Motor neuron (in vitro differentiated cells): ENCODE results near the gene C3orf18. TPM values are rescaled to one million over a fixed set of nuclear protein-coding genes. Genes with fewer than 3 reads are reported as not detected.
"Not testable (repeated sequence)": the region's sequence is repeated elsewhere in the genome, so short reads cannot be mapped to it uniquely, and the experiment has no call there.

ENCODE experiments used
- ATAC-seq, 8 experiments: fragments of 200-7000 bp; cut with Tn5 transposase; replicated peaks in 6 of 8; 2 replicates each; pipeline ENCODE4 v1.8.0; 2021; ENCODE audit warnings: mild to moderate bottlenecking in 8 of 8, moderate library complexity in 8 of 8
- H3K27ac ChIP-seq, 2 donors: fragments of 250-450 bp; sonication (Bioruptor Pico); 2 replicates each; pipeline ENCODE4 v1.9.0; 2021; ENCODE audit warnings: antibody characterized with exemption in 2 of 2, mild to moderate bottlenecking in 2 of 2, moderate library complexity in 1 of 2
- H3K4me1 ChIP-seq, 2 donors: fragments of 250-450 bp; sonication (Bioruptor Pico); replicated peaks in 1 of 2; 2 replicates each; pipeline ENCODE4 v1.6.1; 2021; ENCODE audit warnings: antibody characterized with exemption in 2 of 2, mild to moderate bottlenecking in 2 of 2, moderate library complexity in 1 of 2
- H3K4me3 ChIP-seq, 5 donors: fragments of 250-450 bp; sonication (Bioruptor Pico); 2 replicates each; pipeline ENCODE4 v1.9.0; 2021; ENCODE audit warnings: antibody characterized with exemption in 5 of 5, mild to moderate bottlenecking in 5 of 5, moderate library complexity in 4 of 5
- WGBS, 10 experiments: fragments of 450-650 bp; shearing (Covaris generic); methylation state at CpG; one replicate each; pipeline ENCODE4 v1.0.0; 2022; 5-methylcytosine and 5-hydroxymethylcytosine counted together
- in situ Hi-C, 9 experiments: fragments of 400-800 bp; cut with MboI; loops; one replicate each; pipeline ENCODE4 v1.15.0; 2021; ENCODE audit warnings: low sequenced_read_pairs in 9 of 9, low pct_unique_long_range_greater_than_20kb in 2 of 9; ENCODE audit not compliant: unreplicated experiment in 9 of 9
- total RNA-seq, 8 experiments: library from RNA; unstranded; fragments of 300-600 nt; gene quantifications; 2 replicates each; pipeline versions ENCODE4 v1.2.3 to v1.2.4, GENCODE V29; 2022

C3orf18 gene
- total RNA-seq, 8 experiments from 2014 or later = 7.4 to 12.3 (median 10.7) TPM

DNA sequence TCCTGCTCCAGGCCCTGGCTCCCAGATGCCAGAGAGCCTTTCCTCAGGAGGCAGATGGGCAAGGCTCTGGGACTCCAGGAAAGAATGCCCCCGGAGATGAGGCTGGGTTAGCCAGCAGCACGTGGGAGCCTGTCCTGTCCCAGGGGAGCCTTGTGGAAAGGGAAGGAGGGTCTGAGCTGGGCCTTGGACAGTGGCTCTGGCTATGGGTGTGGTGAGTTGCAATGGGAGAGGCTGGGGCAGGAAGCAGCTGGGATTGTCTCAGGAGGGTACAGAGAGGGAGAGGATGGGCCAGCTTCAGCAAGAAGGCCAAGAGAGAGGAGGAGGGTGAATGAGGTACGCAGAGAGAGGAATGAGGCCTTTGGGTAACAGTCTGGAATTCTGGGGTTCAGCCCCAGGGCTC is 46.7 kb downstream of the C3orf18 start:
- WGBS, 10 experiments = 57 to 100% (median 70%) methylated on average over 1 to 3 of the region's 3 CpGs; no CpG with 5 or more reads in 6 of the 10 experiments
- ATAC-seq = peak in 2 of 8 experiments; percentile 4 to 22
- Histone ChIP-seq H3K4me1 (peaks cover 84 to 89% of the 10 kb centered on the region in 2 donors), H3K27ac (no peak overlapping the region), H3K4me3 (no peak overlapping the region)
- in situ Hi-C loops = no loop called here

DNA sequence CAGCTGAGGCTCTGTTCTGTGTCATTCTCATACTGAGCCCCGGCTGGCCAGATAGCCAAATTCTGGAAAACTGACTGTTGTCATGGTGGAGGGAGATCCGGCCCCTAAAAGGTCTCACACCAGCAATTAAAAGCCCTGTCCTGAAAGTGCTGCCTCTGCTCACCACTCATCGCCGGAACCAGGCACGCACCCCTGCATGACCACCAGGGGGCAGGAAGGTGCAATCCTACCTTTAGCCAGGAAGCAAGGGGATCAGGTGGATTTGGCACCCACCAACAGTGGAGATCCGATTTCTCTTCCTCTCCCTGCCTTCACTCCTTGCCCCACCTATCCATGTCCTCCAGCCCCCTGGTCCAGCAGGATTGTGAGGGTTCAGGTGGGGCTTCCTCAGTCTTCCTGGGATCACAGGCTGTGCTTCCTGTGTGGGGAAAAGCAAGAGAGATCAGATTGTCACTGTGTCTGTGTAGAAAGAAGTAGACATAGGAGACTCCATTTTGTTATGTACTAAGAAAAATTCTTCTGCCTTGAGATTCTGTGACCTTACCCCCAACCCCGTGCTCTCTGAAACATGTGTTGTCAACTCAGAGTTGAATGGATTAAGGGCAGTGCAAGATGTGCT is 48.0 kb downstream of the C3orf18 start:
- H3K4me3 ChIP-seq = no peak overlapping the region
- peaks cover 84 to 89% of the 10 kb centered on the region in 2 donors for H3K4me1 ChIP-seq
- in situ Hi-C loops = no loop called here
- ATAC-seq = peak in 3 of 8 experiments; percentile 10 to 47 (median 22)
- no peak overlapping the region for H3K27ac ChIP-seq
- WGBS, 10 experiments = 0 to 40% (median 18%) methylated on average over 1 to 5 of the region's 7 CpGs; no CpG with 5 or more reads in 3 of the 10 experiments

DNA sequence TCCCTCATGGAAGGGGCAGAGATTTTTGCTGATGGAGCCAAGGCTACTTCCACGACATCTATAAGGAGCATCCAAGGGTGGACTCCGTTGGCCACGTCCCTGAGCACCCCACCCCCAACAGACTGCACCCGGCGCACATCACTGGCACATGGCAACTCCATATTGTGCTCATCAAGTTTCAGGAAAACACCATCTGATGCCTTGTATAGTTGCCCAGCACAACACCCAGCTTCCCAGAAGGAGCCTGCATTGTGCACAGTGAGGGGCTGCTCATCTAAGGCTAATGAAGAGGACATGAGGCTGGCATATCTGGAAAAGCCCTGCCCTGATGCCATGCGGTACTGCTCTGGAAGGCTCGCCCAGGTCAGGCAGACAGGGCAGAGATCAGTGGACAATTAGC is 49.1 kb downstream of the C3orf18 start:
- no peak for ATAC-seq

DNA sequence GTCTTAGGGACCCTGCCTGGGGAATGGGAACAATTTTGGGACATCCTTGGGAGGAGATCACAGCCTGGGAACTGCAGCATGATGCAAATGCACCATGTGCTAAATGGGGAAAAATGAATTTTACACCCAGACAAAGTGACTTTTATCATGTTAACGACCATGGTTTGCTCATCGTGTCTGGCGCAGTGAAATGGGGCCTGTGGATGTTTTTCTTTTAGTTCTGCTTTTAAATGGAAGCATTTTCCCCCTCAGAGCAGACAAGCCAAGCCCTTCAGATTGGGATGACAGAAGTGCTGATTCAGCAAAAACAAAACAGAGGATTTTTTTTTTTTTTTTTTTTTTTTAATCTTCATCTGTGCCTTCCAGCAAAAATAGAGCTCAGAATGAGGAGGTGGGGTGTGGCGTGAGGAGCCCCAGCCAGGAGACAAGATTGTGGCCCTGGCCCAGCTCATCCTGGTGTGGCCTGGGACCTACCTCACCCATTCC is 49.8 kb downstream of the C3orf18 start:
- WGBS, 10 experiments = 30 to 93% (median 60%) methylated on average over 1 to 4 of the region's 4 CpGs; no CpG with 5 or more reads in 3 of the 10 experiments
- in situ Hi-C loops = no loop called here
- Histone ChIP-seq H3K4me1 (peaks cover 78 to 82% of the 10 kb centered on the region in 2 donors), H3K27ac (peak overlapping the region in 1 of 2 donors; percentile 9), H3K4me3 (no peak overlapping the region)
- ATAC-seq = no peak

More for the DNA sequence above, 49.1 kb downstream of the C3orf18 start:
- Histone ChIP-seq H3K4me3 (no peak overlapping the region), H3K4me1 (peaks cover 84 to 89% of the 10 kb centered on the region in 2 donors), H3K27ac (no peak overlapping the region)
- in situ Hi-C loops = no loop called here
- 17 to 100% (median 90%) methylated on average over 1 to 7 of the region's 7 CpGs; no CpG with 5 or more reads in 4 of the 10 experiments for WGBS, 10 experiments

DNA sequence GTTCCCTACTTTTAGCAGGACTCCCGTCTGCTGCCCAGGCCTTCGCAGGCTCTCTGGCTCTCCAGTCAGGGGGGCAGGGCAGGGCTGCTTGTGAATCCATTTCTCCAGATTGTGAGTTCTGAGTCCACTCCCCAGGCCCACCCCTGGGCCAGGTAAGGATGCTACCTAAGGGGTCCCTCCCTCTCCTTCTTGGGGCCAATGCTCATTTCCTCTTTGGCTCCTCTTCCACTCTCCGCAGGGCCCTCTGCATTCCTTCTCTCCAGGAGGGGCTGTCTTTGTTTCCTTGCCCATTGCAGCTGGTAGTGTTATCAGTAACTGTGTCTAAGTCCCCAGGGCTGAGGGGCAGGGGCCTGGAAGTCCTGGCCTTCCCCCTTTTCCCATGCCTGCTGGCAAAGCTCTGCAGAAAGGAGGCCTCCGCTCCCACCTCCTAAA is 51.1 kb downstream of the C3orf18 start:
- peak; percentile 3 to 50 (median 42) for ATAC-seq

GRCh38 chr3:50515565-50516439 is 51.7 kb downstream of the C3orf18 start:
- H3K27ac ChIP-seq = peak overlapping the region; percentile 37 to 68
- peak; percentile 67 to 93 (median 90) for ATAC-seq
- in situ Hi-C loops = no loop called here
- 0 to 40% (median 0%) methylated on average over 1 to 7 of the region's 22 CpGs; no CpG with 5 or more reads in 3 of the 10 experiments for WGBS, 10 experiments
- peaks cover 58 to 63% of the 10 kb centered on the region in 2 donors for H3K4me1 ChIP-seq
- peak overlapping the region in 3 of 5 donors; percentile 3 to 10 (median 4) for H3K4me3 ChIP-seq

More for the DNA sequence above, 51.1 kb downstream of the C3orf18 start:
- Histone ChIP-seq H3K27ac (peak overlapping the region; percentile 37 to 68), H3K4me1 (peaks cover 65 to 69% of the 10 kb centered on the region in 2 donors), H3K4me3 (peak overlapping the region in 1 of 5 donors; percentile 10)
- WGBS, 10 experiments = 58 to 100% (median 83%) methylated on average over 1 to 2 of the region's 4 CpGs; no CpG with 5 or more reads in 7 of the 10 experiments
- in situ Hi-C loops = no loop called here

GRCh38 chr3:50512908-50513307 is 54.6 kb downstream of the C3orf18 start:
- H3K4me3 ChIP-seq, H3K27ac ChIP-seq, in situ Hi-C loops, ATAC-seq: not testable (repeated sequence)
- peaks cover 36 to 40% of the 10 kb centered on the region in 2 donors for H3K4me1 ChIP-seq
- WGBS, 10 experiments = 73 to 100% (median 80%) methylated on average over 1 to 3 of the region's 8 CpGs; no CpG with 5 or more reads in 5 of the 10 experiments

DNA sequence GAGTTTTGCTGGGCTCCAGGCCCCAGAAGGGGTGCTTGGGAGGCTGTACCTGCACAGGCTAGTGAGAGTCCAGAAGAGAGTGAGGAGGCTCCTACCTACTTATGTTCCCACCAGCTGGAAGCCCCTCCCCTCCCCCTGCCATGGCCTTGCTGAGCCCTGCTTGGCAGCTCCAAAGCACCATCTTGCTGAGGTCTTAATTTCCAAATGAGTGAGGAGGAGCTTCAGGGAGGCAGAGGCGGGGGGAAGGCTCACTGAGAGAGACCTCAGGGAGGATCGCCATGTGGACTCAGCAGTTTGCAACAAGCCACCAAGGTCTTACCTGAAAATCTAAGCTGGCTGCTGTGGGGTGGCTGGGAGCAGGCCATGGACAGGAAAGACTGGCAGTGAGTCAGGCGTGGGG is 55.4 kb downstream of the C3orf18 start:
- in situ Hi-C loops = no loop called here
- no peak for ATAC-seq
- Histone ChIP-seq H3K27ac (no peak overlapping the region), H3K4me3 (no peak overlapping the region), H3K4me1 (peaks cover 28 to 32% of the 10 kb centered on the region in 2 donors)
- WGBS, 10 experiments = 33 to 100% (median 100%) methylated on average over 1 to 2 of the region's 3 CpGs; no CpG with 5 or more reads in 5 of the 10 experiments

DNA sequence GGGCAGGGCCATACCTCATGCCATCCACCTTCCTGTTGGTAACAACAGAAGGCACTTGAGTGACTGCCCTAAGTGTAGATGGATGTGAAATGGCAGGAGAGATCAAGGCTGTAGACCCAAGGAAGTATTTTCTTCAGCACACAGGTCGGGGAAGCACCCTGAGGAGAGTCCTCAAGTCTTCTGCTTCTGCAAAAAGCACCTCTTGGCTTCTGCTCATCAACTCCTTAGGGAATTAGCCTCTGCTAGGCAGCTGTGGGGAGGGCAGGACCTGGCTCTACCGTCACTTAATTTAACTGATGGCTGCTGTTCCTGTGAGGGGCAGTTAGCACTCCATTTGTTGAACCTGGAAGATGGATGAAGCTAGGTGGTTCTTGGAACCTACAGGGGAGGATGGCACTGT is 57.2 kb downstream of the C3orf18 start:
- H3K27ac ChIP-seq = no peak overlapping the region
- in situ Hi-C loops = no loop called here
- ATAC-seq = no peak
- WGBS, 10 experiments = 40 to 83% (median 60%) methylated on average over 1 to 2 of the region's 2 CpGs; no CpG with 5 or more reads in 7 of the 10 experiments
- peaks cover 11 to 14% of the 10 kb centered on the region in 2 donors for H3K4me1 ChIP-seq
- no peak overlapping the region for H3K4me3 ChIP-seq

DNA sequence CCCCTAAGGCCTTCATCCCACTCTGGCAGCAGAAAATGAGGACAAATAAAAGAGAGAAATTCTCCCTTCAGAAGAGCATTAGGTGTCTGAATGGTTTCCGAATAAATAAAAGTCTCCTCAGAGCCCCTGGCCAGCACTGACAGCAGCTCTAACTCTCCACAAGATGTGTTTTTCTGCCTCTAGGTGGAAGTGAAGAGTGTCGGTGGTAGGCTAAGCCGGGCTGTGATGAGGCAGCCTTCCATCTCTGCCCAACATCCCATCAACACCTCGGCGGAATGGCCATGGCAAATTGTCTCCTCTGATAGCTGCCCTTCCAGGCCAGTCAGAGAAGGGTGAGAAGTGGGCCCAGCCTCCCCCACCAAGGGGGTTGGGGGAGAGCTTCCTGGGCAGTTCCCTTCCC is 57.8 kb downstream of the C3orf18 start:
- Histone ChIP-seq H3K4me3 (no peak overlapping the region), H3K4me1 (peaks cover 5 to 8% of the 10 kb centered on the region in 2 donors), H3K27ac (no peak overlapping the region)
- whole genome bisulfite sequencing, 10 experiments = 40 to 76% (median 62%) methylated on average over 1 to 5 of the region's 5 CpGs; no CpG with 5 or more reads in 5 of the 10 experiments
- ATAC-seq = peak in 2 of 8 experiments; percentile 40 to 47
- in situ Hi-C loops = no loop called here

GRCh38 chr3:50508821-50509220 is 58.7 kb downstream of the C3orf18 start:
- WGBS, 10 experiments = 0 to 86% methylated on average over 1 of the region's 1 CpG; no CpG with 5 or more reads in 8 of the 10 experiments
- Histone ChIP-seq H3K27ac (no peak overlapping the region), H3K4me1 (peaks cover 3 to 5% of the 10 kb centered on the region in 2 donors), H3K4me3 (no peak overlapping the region)
- ATAC-seq = no peak
- in situ Hi-C loops = no loop called here
